ENCODE measurements around the gene SH2D1A.

DNA sequence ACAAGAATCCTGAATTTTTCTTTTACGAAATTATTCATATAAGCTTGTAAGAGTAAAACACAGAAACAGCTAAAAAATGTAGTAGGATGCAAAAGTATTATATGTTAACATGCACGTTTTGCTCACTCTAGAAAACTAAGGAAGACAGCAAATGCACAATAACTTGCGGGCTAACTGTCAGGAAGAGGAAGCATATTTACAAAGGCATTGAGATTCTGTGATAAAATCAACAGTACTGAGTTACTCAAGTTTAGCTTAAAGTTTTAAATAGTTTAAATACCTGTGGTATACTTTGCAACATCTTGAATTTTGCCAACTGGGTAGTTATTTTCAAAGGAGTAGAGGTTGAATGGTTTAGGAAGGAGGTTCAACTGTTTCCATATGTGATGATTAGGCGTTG lies 37.0 kb downstream of the SH2D1A start:
- TF ChIP-seq, protein P1, sequence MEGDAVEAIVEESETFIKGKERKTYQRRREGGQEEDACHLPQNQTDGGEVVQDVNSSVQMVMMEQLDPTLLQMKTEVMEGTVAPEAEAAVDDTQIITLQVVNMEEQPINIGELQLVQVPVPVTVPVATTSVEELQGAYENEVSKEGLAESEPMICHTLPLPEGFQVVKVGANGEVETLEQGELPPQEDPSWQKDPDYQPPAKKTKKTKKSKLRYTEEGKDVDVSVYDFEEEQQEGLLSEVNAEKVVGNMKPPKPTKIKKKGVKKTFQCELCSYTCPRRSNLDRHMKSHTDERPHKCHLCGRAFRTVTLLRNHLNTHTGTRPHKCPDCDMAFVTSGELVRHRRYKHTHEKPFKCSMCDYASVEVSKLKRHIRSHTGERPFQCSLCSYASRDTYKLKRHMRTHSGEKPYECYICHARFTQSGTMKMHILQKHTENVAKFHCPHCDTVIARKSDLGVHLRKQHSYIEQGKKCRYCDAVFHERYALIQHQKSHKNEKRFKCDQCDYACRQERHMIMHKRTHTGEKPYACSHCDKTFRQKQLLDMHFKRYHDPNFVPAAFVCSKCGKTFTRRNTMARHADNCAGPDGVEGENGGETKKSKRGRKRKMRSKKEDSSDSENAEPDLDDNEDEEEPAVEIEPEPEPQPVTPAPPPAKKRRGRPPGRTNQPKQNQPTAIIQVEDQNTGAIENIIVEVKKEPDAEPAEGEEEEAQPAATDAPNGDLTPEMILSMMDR (IDR thresholded peaks at IDR 0.05): no peak
- no peak for TF ChIP-seq POLR2A (IDR thresholded peaks at IDR 0.05)

Data from right lobe of liver (tissue), 4 donors.